IPS-18c (cell line): Measurements from ENCODE around the gene KCTD21.
A peak's percentile ranks its signal among the peaks of the same experiment; 100 is the strongest.
"Not testable (repeated sequence)": the region's sequence is repeated elsewhere in the genome, so short reads cannot be mapped to it uniquely, and the experiment has no call there.

Experiments used
- H3K4me3 ChIP-seq: 2 replicates; pipeline ENCODE4 v1.7.0; 2013; ENCODE audit warnings: low read depth, mild to moderate bottlenecking, low read length, moderate library complexity; ENCODE audit not compliant: insufficient read depth
- H3K9me3 ChIP-seq: one replicate; pipeline ENCODE4 v1.6.1; 2013; ENCODE audit warnings: mild to moderate bottlenecking, low read length, moderate library complexity; ENCODE audit not compliant: control insufficient read depth, insufficient read depth

Gene KCTD21

GRCh38 chr11:78188286-78189173, at the start of gene KCTD21, which contains the start of gene USP35:
Gene KCTD21 (minus strand): TSS chr11:78188626. CDS start chr11:78174554, 14,072 bp downstream.
Gene USP35 (plus strand): TSS chr11:78188919. CDS start chr11:78196246, 7,327 bp downstream.
- Histone ChIP-seq H3K4me3 (peak within 1 kb of the TSS; percentile 95), H3K9me3 (no peaks in the 10 kb centered on the region)

GRCh38 chr11:78237293-78238046, 49.0 kb upstream of the KCTD21 start:
- H3K4me3 ChIP-seq: no peak overlapping the region
- no peaks in the 10 kb centered on the region for H3K9me3 ChIP-seq

GRCh38 chr11:78234006-78234405, 45.6 kb upstream of the KCTD21 start:
- Histone ChIP-seq H3K9me3 (no peaks in the 10 kb centered on the region), H3K4me3 (no peak overlapping the region)

- not testable (repeated sequence) for H3K9me3 ChIP-seq, H3K4me3 ChIP-seq
These were observed 44.6 kb upstream of the KCTD21 start for GRCh38 chr11:78233046-78233445.

- Histone ChIP-seq H3K4me3 (no peak overlapping the region), H3K9me3 (no peaks in the 10 kb centered on the region)
These were observed 43.6 kb upstream of the KCTD21 start for GRCh38 chr11:78231962-78232501.

- Histone ChIP-seq H3K9me3 (no peaks in the 10 kb centered on the region), H3K4me3 (no peak overlapping the region)
These were observed 41.9 kb upstream of the KCTD21 start for GRCh38 chr11:78230161-78230877.

- H3K4me3 ChIP-seq: no peak overlapping the region
- no peaks in the 10 kb centered on the region for H3K9me3 ChIP-seq
These were observed 40.7 kb upstream of the KCTD21 start for GRCh38 chr11:78229106-78229505.

- Histone ChIP-seq H3K9me3 (no peaks in the 10 kb centered on the region), H3K4me3 (no peak overlapping the region)
These were observed 40.0 kb upstream of the KCTD21 start for GRCh38 chr11:78228467-78228866.

- Histone ChIP-seq H3K9me3 (no peaks in the 10 kb centered on the region), H3K4me3 (no peak overlapping the region)
These were observed 39.5 kb upstream of the KCTD21 start for GRCh38 chr11:78227921-78228320.

GRCh38 chr11:78226684-78227680, 38.6 kb upstream of the KCTD21 start:
- Histone ChIP-seq H3K4me3 (no peak overlapping the region), H3K9me3 (no peaks in the 10 kb centered on the region)

- no peak overlapping the region for H3K4me3 ChIP-seq
- H3K9me3 ChIP-seq: no peaks in the 10 kb centered on the region
These were observed 36.5 kb upstream of the KCTD21 start for GRCh38 chr11:78224906-78225420.

- Histone ChIP-seq H3K4me3 (no peak overlapping the region), H3K9me3 (no peaks in the 10 kb centered on the region)
These were observed 36.1 kb upstream of the KCTD21 start for GRCh38 chr11:78224506-78224905.

- Histone ChIP-seq H3K9me3 (no peaks in the 10 kb centered on the region), H3K4me3 (no peak overlapping the region)
These were observed 35.0 kb upstream of the KCTD21 start for GRCh38 chr11:78223320-78223954.

- H3K9me3 ChIP-seq: not testable (repeated sequence)
These were observed 34.3 kb upstream of the KCTD21 start for GRCh38 chr11:78222726-78223125.

GRCh38 chr11:78221396-78222315, 33.2 kb upstream of the KCTD21 start:
- Histone ChIP-seq H3K4me3 (no peak overlapping the region), H3K9me3 (no peaks in the 10 kb centered on the region)

More at GRCh38 chr11:78222726-78223125, 34.3 kb upstream of the KCTD21 start:
- not testable (repeated sequence) for H3K4me3 ChIP-seq
